ENCODE results near the gene MAFG.
"Not testable (repeated sequence)": the region's sequence is repeated elsewhere in the genome, so short reads cannot be mapped to it uniquely, and the experiment has no call there.

The MAFG gene

DNA sequence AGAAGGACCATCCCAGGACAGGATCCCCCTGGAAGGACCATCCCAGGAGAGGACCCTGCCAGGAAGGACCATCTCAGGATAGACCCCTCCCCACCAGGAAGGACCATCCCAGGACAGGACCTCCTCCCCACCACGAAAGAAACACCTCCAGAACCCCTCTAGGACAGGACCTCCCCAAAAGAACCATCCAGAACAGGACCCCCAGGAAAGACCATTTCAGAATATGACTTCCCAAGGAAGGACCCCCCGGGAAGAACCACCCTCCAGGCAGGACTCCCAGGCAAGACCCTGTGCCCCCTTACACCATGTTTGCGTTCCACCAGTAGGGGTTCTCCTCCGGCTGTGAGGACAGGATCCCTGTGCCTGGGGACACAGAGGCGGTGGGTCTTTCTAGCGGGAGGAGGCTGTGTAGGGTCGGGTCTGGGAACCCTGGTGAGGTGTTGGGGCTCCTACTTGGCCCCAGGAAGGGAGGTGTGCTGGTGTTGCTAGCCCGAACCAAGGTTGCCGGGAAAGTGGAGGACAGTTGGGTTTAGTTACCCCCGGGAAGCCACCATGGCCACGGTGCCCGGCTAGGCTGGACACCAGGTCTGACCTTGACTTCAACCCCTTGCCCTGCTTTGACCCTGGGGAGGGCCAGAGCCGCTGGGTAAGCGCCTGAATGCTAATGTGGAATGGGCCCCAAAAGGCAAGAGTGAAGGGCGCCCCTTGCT, 31.3 kb upstream of the MAFG start:
- no peak for DNase-seq (ENCODE audit: low spot score)

DNA sequence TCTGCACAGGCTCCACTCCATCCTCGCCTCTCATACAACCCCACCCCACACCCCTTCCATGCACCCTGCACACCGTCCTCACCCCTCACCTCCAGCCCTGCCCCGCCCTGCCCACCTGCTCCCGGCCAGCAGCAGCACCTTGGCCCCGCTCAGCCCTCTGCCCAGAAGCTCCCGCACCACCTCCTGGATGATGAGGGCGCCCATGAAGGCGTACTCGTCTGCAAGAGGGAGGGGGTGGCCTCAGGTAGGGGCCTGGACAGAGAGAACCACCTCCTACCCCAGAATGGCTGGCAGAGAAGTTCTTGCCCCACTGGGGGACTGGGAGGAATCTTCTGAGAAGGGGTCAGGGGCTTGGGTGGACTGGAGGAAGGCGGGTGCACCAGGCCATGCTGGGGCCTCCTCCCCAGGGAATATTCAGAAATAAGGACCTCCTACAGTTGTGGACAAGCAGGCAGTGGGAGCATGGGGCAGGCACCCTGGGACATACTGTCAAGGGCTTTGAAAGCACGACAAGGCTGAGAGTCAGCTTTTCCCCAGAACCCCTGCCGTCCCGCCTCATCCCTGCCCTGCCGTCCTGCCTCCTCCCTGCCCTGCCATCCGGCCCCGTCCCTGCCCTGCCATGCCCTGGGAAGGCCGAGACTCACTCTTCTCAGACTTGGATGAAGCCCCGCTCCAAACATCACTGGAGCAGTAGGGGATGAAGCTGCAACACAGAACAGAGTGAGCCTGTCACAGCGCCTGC, 30.3 kb upstream of the MAFG start:
- no peak for DNase-seq (ENCODE audit: low spot score)

DNA sequence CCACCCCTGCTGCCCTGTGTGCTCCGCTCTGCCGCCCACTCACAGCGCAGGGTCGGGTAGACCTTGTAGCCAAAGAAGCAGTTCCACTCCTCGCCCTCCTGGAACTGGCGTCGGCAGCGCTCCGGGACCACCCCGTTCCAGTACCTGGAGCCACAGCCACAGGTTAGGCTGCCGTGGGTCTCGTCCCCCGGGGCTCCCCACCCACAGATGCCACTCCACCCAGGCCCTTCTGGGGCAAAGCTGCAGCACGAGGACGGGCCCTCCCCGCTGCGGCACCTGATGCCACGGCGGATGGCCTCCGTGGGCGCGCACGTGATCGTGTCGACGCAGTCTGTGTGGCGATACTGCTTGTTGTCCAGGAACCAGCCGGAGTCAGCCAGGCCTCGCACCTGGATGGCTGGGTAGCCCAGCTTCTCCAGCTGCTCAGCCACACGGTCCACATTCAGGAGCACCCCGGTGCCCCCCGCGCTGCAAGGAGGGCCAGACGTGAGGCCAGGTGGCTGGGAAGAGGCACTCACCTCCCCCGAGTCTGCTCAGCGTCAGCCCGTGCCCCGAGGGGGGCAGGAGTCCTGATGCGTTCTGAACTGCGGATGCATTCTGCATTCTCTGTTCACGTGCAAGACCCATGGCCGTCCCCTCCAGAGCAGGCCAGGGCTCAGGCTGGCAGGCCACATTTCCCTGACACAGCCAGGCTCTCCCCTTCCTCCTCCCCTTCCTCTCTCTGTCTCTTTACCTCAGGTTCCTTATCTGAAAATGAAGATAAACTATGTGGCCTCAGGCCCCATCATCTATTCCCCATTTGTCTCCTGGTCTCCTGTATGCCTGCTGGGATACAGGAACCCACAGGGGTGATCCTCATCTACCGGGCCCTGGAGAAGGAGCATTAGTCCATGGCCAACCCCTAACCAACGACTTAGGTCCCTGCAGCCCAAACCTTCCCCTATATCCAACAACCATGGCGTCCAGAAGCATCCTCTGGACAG, 29.4 kb upstream of the MAFG start:
- no peak for DNase-seq (ENCODE audit: low spot score)

DNA sequence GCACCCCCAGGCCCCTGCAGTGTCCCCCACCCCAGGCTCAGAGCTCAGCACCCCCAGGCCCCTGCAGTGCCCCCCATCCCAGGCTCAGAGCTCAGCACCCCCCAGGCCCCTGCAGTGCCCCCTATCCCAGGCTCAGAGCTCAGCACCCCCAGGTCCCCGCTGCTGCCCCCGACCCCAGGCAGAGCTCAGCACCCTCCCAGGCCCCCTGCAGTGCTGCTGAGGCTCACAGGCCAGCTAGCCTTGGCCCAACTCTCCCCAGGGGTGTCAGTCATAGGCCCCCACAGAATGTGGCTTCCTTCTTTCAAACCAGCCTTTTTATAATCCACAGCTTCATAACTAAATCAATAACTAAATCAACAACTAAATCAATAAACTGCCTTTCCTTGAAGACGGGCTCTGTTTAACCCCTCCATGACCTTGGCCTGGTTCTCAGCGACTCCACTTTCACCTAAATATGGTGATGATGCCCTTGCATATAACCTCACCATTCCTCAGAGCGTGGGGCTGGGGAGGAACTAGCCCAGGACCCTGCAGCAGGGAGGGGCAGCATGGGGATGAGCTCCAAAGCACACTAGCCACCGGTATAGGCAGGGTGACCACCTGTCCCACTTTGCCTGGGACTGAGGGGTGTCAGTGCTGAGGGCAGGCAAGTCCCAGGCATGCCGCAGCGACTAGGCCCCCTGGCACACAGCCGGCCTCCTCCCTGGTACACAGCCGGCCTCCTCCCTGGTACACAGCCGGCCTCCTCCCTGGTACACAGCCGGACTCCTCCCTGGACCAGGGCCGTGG, 28.4 kb upstream of the MAFG start:
- DNase-seq (ENCODE audit: low spot score): no peak

DNA sequence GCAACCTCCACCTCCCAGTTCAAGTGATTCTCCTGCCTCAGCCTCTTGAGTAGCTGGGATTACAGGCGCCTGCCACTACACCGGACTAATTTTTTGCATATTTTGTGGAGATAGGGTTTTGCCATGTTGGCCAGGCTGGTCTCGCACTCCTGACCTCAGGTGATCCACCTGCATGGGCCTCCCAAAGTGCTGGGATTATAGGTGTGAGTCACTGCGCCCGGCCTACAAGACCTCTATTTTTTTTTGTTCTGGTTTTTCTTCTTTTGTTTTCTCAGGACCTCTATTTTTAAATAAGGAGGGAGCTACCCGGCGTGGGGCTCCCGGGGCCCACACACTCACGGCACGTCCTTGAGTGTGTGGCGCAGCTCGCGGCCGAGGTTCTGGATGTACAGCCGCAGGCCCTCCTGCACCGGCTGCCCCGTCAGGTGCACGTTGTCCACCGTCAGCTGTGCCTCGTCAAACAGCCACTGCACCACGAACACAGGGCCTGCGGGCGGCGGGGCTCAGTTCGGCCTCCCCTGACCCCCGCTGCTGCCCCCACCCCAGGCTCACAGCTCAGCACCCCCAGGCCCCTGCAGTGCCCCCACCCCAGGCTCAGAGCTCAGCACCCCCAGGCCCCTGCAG, 27.6 kb upstream of the MAFG start:
- no peak for DNase-seq (ENCODE audit: low spot score)

DNA sequence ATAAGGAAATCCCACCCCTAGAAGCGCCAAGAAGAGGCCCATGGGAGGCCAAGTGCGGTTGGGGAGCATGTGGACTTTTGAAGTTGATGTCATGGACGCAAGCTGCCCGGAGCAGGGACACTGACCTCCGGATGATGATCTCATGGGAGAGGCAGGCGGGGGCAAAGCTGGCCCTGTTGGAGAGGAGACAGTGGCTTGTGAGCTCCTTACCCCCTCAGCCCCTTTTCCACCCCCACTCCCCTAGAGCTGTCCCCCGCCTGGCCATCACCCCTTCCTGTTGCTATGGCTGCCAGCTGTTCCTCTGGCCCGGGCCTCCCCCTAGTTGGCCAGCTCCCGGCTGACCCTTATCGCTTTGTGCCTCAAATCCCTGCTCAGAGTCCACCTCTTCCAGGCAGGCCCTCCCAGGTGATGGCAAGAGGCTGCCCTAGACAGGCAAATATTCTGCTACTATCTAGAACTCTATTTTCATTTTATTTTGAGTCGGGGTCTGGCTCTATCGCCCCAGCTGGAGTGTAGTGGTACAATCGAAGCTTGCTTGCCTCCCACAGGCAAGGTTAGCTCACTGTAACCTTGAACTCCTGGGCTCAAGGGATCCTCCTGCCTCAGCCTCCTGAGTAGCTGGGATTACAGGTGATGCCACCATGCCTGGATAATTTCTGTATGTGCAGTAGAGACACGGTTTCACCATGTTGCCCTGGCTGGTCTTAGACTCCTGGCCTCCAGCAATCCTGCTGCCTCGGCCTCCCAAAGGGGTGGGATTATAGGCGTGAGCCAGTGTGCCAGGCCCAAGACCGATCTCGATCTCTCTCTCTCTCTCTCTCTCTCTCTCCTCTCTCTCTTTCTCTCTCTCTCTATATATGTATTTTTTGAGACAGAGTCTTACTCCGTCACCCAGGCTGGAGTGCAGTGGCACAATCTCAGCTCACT, 26.9 kb upstream of the MAFG start:
- no peak for DNase-seq (ENCODE audit: low spot score)

DNA sequence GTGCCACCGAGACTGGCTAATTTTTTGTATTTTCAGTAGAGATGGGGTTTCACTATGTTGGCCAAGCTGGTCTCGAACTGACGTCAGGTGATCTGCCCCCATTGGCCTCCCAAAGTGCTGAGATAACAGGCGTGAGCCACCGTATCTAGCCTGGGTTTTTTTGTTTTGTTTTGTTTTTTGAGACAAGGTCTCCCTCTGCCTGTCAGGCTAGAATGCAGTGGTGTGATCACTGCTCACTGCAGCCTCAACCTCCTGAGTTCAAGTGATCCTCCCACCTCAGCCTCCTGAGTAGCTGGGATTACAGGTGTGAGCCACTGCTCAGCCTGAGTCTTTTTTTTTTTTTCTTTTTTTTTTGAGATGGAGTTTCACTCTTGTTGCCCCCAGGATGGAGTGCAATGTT, 25.9 kb upstream of the MAFG start:
- not testable (repeated sequence) for DNase-seq (ENCODE audit: low spot score)

DNA sequence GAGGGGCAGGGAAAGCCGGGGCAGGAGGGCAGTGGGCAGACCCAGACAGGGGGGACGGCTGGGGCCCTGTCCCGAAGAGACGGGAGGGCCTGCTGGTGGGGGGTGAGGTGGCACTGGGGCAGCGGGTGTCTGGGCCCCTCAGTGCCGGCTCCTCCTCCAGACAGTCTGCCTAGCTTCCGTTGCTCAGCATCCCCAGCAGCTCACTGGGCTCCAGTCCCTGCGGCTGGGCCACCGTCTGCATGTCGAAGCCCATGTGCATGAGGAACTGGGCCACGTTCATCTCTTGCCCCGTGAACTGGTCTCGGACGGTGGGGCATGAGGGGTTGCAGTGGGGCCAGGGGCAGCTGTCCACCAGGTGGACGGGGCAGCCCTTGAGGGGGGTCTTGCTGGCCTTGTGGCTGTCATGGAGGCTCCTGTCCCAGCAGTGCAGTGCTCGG, 25.3 kb upstream of the MAFG start:
- DNase-seq (ENCODE audit: low spot score): no peak

DNA sequence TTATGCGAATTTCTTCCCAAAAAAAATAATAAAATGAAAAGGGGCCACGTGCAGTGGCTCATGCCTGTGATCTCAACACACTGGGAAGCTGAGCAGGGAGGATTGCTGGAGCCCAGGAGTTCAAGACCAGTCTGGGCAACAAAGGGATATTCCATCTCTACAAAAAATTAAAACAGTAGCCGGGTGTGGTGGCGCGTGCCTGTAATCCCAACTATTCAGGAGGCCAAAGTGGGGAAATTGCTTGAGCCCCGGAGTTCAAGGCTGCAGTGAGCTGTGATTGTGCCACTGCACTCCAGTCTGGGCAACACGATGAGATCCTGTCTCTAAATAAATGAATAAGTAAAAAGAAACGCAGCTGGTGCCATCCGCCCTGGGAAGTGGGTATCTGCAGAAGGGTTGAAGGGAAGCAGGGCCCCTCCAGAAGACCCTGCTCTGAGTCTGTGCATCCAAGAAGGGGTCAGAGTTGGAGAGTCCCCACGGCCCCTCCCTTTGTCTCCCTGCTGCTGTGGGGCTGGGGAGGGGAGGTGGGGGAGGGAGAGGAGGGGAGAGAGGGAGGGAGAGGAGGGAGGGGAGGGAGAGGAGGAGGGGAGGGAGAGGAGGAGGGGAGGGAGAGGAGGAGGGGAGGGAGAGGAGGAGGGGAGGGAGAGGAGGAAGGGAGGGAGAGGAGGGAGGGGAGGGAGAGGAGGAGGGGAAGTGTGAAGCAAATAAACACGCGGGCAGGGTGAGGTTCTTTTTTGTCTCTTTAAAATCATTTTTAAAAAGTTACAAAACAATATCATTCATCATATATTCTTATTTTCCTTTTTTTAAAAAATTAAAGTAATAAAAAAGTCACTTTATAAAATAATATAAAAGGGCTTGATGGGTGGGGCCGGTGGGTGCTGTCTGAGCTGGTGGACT, 24.5 kb upstream of the MAFG start:
- no peak for DNase-seq (ENCODE audit: low spot score)

DNA sequence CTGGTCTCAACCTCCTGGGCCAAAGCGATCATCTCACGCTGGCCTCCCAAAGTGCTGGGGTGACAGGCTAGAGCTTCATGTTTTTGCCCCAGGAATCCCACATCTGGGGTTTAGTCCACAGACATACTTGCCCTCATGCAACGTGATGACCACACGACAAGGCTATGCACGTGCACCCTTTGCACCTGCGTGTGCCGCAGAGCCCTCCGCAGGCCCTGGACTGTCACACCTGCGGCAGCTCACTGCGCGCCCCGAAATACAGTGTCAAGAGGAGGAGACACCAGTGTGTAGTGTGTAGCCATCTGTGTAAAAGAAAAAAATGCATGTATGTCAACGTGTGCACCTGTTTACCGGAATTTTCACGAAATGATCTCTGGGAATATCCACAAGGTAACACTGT, 23.0 kb upstream of the MAFG start:
- DNase-seq (ENCODE audit: low spot score): no peak

DNA sequence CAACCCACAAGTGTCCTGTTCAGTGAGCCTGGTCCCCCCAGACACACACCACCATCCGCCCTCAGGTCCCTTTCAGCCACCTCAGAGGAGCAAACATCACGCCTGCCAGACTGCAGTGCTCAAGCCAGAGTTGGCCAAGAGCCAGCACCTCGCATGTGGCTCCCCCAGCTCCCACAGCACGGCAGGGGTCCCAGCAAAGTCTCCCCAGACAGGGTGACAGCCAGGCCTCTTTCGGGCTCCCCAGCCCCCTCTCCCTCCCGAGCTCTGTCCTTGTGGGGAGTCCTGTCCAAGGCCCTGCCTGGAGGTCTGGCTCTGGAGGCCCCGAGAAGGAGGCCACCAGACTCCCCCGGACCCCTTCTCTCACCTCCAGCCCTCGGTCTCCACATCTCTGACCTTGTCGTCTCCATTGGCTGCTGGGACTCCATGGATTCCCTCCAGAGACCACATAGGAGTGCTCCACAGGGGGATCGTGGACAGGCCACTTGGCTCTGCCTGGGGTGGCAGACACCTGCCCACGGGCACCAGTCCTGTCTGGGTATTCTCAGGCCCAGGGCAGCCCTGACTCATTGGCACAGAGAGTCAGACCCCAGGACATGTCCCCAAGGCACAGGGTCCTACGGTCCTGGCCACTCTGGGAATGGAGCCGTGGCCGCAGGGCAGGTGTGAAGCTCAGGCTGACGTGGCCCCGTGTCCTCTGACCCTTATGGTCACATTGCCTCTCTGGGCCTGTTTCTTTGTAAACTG, 21.3 kb upstream of the MAFG start:
- no peak for DNase-seq (ENCODE audit: low spot score)

DNA sequence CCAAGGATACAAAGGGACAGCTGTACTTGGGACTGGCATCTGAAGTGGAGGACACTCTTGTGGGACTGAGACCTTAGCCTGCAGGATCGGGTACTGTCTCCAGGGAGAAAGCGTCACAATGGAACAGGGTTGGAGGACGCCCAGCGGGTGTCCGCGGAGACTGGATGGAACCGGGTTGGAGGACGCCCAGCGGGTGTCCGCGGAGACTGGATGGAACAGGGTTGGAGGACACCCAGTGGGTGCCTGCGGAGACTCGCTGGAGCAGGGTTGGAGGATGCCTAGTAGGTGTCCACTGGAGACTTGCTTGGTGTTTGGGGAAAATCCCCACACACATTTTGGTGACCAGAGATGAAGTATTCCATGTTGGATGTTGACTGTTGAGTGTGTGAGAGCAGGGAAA, 19.7 kb upstream of the MAFG start, which contains the start of gene MYADML2:
TSS of gene MYADML2 (minus strand) at position 45 of the 400 bp plus-strand sequence. CDS start 5,492 bp downstream, outside the sequence.
- DNase-seq (ENCODE audit: low spot score): no peak

DNA sequence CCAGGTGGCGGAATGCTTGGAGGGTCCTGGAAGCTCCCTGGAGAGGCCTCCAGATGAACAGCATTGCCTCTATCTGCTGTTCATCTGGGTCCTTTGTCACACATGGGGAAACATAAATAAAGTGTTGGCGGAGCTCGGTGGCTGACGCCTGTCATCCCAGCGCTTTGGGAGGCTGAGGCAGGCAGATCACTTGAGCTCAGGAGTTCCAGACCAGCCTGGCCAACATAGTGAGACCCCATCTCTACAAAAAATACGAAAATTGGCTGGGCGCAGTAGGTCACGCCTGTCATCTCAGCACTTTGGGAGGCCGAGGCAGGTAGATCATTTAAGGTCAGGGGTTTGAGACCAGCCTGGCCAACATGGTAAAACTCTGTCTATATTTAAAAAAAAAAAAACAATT, 17.3 kb upstream of the MAFG start:
- no peak for DNase-seq (ENCODE audit: low spot score)

DNA sequence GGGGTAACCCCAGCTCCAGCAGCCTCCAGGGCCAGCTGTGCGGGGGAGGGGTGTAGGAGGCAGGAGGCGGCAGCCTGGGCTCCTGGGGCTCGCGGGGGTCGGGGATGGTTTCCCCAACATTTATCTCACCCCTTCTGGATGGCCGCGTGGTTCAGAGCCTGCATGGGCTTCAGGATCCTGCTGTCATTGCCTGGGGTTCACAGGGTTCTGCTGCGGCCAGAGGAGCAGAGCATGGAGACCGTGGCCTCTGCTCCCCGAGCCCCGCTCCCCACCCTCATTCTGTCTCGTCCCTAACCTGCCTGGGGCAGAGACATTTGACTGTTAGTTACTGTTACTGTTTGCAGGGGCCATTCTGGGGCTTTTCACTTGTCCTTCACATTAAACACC, 14.6 kb upstream of the MAFG start:
- no peak for DNase-seq (ENCODE audit: low spot score)

DNA sequence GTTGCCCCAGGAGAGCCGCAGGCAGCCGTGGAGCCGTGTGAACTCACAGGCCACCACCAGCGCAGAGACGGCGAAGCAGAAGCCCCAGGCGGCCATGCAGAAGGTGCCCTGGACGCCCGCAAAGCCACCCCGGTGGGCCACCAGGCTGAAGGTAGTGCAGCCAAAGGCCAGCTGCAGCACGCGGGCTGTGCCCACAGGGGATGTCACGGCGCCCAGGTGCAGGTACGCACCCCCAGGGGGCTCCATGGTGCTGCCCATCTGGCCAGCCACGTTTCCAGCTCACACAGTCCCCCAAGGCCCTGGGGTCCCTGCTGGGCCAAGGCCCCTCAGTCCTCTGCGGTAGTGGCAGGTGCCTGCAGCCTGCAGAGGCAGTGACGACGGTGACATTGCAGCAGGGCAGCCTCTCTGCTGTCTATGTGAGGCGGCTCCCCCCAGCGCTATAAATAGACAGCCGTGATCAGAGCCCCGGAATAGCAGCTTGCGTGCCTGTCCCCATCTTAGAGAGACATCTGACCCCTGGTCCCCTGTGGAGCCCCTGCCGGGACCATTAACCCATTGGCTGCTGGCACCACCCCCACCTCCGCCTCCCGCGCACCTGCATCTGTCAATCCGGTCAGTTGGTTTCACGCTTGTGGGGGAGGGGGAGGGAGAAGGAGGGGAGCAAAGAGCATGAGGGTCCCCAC, 14.1 kb upstream of the MAFG start:
- peak; percentile 50 for DNase-seq (ENCODE audit: low spot score)

DNA sequence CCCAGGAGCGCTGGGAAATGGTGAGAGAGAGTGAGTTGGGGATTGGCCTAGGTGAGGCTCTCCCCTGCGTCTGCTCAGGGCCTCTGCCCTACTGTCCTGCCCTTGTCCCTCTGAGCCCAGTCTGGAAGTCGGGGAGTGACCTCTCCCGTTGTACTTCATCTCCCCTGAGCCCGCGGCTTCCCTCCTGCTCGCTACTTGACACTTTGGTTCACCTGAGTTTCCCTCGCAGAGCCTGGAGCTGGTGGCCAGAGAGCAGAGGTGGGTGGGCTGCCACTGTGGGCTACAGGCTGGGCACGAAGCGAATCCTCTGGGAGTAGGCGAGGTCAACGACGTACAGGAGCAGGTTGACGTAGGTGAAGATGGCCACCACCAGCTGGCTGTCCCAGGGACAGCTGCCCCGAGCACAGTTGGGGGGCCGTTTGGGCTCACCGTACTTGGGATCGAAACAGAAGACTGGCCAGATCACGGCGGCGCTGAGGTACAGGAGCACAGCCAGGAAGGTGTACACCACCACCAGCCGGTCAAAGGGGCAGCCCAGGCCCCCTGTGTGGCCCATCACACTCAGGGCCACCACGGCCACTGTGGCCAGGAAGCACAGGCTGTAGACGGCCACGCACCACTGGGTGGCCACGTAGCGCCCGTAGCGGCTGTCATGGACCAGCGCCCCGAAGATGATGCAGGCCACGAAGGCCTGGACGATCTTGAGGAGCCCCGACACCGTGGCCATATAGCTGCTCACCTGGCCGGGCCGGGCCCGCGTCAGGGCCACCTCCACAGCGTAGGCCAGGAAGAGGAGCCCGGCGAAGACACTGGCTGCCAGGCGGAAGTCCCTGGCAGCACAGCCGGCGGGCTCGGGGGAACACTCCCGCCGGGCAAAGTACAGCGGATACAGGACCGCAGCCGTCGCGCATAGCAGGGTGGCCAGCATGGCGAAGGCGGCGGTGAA, 13.3 kb upstream of the MAFG start:
- DNase-seq (ENCODE audit: low spot score): no peak

Measured in putamen (tissue), 1 donor.